GM21526 (cell line): ENCODE data around the gene PHACTR2.

Experiments used
- ATAC-seq: cut with Tn5 transposase; IDR thresholded peaks from one replicate; pipeline ENCODE4 v1.9.1; 2021; ENCODE audit warnings: moderate library complexity; ENCODE audit not compliant: unreplicated experiment, low FRiP score

PHACTR2 gene

GRCh38 chr6:143696664-143697000 lies 18.9 kb downstream of the PHACTR2 start:
- ATAC-seq, result no peak

GRCh38 chr6:143697076-143697800 lies 19.5 kb downstream of the PHACTR2 start:
- ATAC-seq, result no peak

- no peak for ATAC-seq
Measured at GRCh38 chr6:143698329-143698728, 20.6 kb downstream of the PHACTR2 start.

- no peak for ATAC-seq
Measured at GRCh38 chr6:143698759-143699429, 21.1 kb downstream of the PHACTR2 start.

GRCh38 chr6:143699430-143699825 lies 21.7 kb downstream of the PHACTR2 start:
- no peak for ATAC-seq

GRCh38 chr6:143700684-143701348 lies 23.1 kb downstream of the PHACTR2 start:
- no peak for ATAC-seq

GRCh38 chr6:143701349-143702234 lies 23.8 kb downstream of the PHACTR2 start:
- ATAC-seq, result no peak

- ATAC-seq, result no peak
Measured at GRCh38 chr6:143705569-143705968, 27.8 kb downstream of the PHACTR2 start.

- no peak for ATAC-seq
Measured at GRCh38 chr6:143707697-143708096, 29.9 kb downstream of the PHACTR2 start.

- no peak for ATAC-seq
Measured at GRCh38 chr6:143708889-143709288, 31.1 kb downstream of the PHACTR2 start.

GRCh38 chr6:143711714-143712113 lies 33.9 kb downstream of the PHACTR2 start:
- no peak for ATAC-seq

- no peak for ATAC-seq
Measured at GRCh38 chr6:143718472-143718871, 40.7 kb downstream of the PHACTR2 start.

GRCh38 chr6:143721642-143722041 lies 43.9 kb downstream of the PHACTR2 start:
- no peak for ATAC-seq

GRCh38 chr6:143724876-143725275 lies 47.1 kb downstream of the PHACTR2 start:
- ATAC-seq, result no peak

- peak; percentile 66 for ATAC-seq
Measured at GRCh38 chr6:143726015-143726647, 48.4 kb downstream of the PHACTR2 start.

- ATAC-seq, result no peak
Measured at GRCh38 chr6:143727035-143727434, 49.3 kb downstream of the PHACTR2 start.

GRCh38 chr6:143731789-143732188 lies 54.0 kb downstream of the PHACTR2 start:
- ATAC-seq, result no peak

- ATAC-seq, result no peak
Measured at GRCh38 chr6:143732536-143732935, 54.8 kb downstream of the PHACTR2 start.

GRCh38 chr6:143733510-143733909 lies 55.7 kb downstream of the PHACTR2 start:
- ATAC-seq, result no peak

GRCh38 chr6:143734641-143735063 lies 56.9 kb downstream of the PHACTR2 start:
- ATAC-seq, result no peak
